Transverse colon (tissue), 4 donors: ENCODE data around the gene ZDHHC14. TPM values are rescaled to one million over a fixed set of nuclear protein-coding genes. Genes with fewer than 3 reads are reported as not detected.

Source experiments
- DNase-seq: peaks from one replicate; pipeline ENCODE4 v3.0.0-alpha.2; 2019
- H3K27ac ChIP-seq, 4 donors: fragments of 200-600 bp; sonication (generic); 2 replicates each; pipeline ENCODE4 v1.5.1; 2016 to 2018; ENCODE audit warnings: inconsistent platforms in 4 of 4
- H3K27me3 ChIP-seq: fragments of 200-600 bp; sonication (generic); 2 replicates; pipeline ENCODE4 v1.5.1; 2017; ENCODE audit warnings: inconsistent platforms
- H3K36me3 ChIP-seq, 4 donors: fragments of 200-600 bp; sonication (generic); 2 replicates each; pipeline ENCODE4 v1.5.1; 2017 to 2019; ENCODE audit warnings: inconsistent platforms in 4 of 4
- H3K4me1 ChIP-seq, 4 donors: fragments of 200-600 bp; sonication (generic); 2 replicates each; pipeline ENCODE4 v1.5.1; 2017 to 2020; ENCODE audit warnings: inconsistent platforms in 4 of 4
- H3K4me3 ChIP-seq, 4 donors: fragments of 200-600 bp; sonication (generic); 1 replicate in 1 of 4; 2 replicates in 3 of 4; pipeline versions ENCODE4 v1.5.1 to v1.6.1; 2017 to 2019; ENCODE audit warnings: inconsistent platforms in 4 of 4
- H3K9me3 ChIP-seq, 2 donors: fragments of 200-600 bp; sonication (generic); 2 replicates each; pipeline ENCODE4 v1.5.1; 2017 to 2019; ENCODE audit warnings: inconsistent platforms in 2 of 2
- CTCF ChIP-seq, 5 experiments: fragments of 200-600 bp in 3 of 5; fragments of 450-650 bp in 2 of 5; sonication (generic) in 3 of 5; IDR thresholded peaks; 1 replicate in 2 of 5; 2 replicates in 3 of 5; pipeline ENCODE4 v1.5.1; 2016 to 2017; ENCODE audit warnings: antibody characterized with exemption in 5 of 5, inconsistent platforms in 3 of 5, mild to moderate bottlenecking in 2 of 5, moderate library complexity in 1 of 5
- EP300 ChIP-seq: sonication (generic); formaldehyde crosslinking; IDR thresholded peaks from one replicate; pipeline ENCODE4 v1.6.1; 2017; ENCODE audit warnings: antibody characterized with exemption, low read depth
- POLR2A ChIP-seq: fragments of 450-650 bp; IDR thresholded peaks from one replicate; pipeline ENCODE4 v1.6.1; 2016; ENCODE audit warnings: antibody characterized with exemption, mild to moderate bottlenecking, moderate library complexity
- POLR2AphosphoS5 ChIP-seq, 3 donors: sonication (generic); formaldehyde crosslinking; IDR thresholded peaks; one replicate each; pipeline ENCODE4 v1.6.1; 2016; ENCODE audit warnings: antibody characterized with exemption in 3 of 3
- WGBS, 2 donors: methylation state at CpG; one replicate each; pipeline ENCODE4 v1.1.5; 2018; ENCODE audit warnings: low coverage in 1 of 2; 5-methylcytosine and 5-hydroxymethylcytosine counted together
- in situ Hi-C, 4 donors: fragments of 200-750 bp; cut with MboI; loops; one replicate each; pipeline versions ENCODE4 v1.15.0 to v1.15.1; 2017; ENCODE audit warnings: low sequenced_read_pairs in 3 of 4, low pct_ligation_motif_present in 1 of 4, low pct_unique_long_range_greater_than_20kb in 1 of 4
- intact Hi-C: fragments of 100-400 bp; cut with DNase I; formaldehyde crosslinking; loops from one replicate; pipeline ENCODE4 v1.15.1; 2023; ENCODE audit warnings: low total_unique reads
- total RNA-seq, 4 donors: library from RNA; depleted of rRNA; stranded (reverse); fragments of >200 nt; gene quantifications; one replicate each; pipeline ENCODE4 v1.1.0, GENCODE V29; 2016

ZDHHC14 gene
- total RNA-seq, 4 donors from 2014 or later, result 10.2 to 16.5 (median 12.5) TPM

- H3K4me3 ChIP-seq, result no peak overlapping the region
- no peaks in the 10 kb centered on the region for H3K4me1 ChIP-seq
- WGBS, 2 donors, result 84% methylated on average over 6 of the region's 7 CpGs; no CpG with 5 or more reads in 1 of the 2 donors
- in situ Hi-C loops, result no loop called here
- no peaks in the 10 kb centered on the region for H3K9me3 ChIP-seq
- no peak overlapping the region for H3K27ac ChIP-seq
- intact Hi-C loops, result no loop called here
- TF ChIP-seq POLR2A, result no peak
- no peak for TF ChIP-seq POLR2AphosphoS5 (IDR thresholded peaks at IDR 0.05)
- TF ChIP-seq CTCF (IDR thresholded peaks at IDR 0.05), result no peak
- no peak for TF ChIP-seq EP300
- H3K27me3 ChIP-seq, result no peaks in the 10 kb centered on the region
- DNase-seq, result no peak
- H3K36me3 ChIP-seq, result no peaks in the 10 kb centered on the region
Measured at GRCh38 chr6:157638779-157639178, 257.8 kb downstream of the ZDHHC14 start.

- intact Hi-C loops (no loop called here), in situ Hi-C loops (no loop called here)
- no peaks in the 10 kb centered on the region for H3K9me3 ChIP-seq
- DNase-seq, result no peak
- H3K27me3 ChIP-seq, result no peaks in the 10 kb centered on the region
- TF ChIP-seq POLR2A (no peak), POLR2AphosphoS5 (IDR thresholded peaks at IDR 0.05) (no peak), CTCF (IDR thresholded peaks at IDR 0.05) (no peak), EP300 (no peak)
- no peak overlapping the region for H3K4me3 ChIP-seq
- H3K36me3 ChIP-seq, result no peaks in the 10 kb centered on the region
- 89 to 92% methylated on average over 8 of the region's 8 CpGs for WGBS, 2 donors
- no peak overlapping the region for H3K27ac ChIP-seq
- H3K4me1 ChIP-seq, result no peaks in the 10 kb centered on the region
Measured at GRCh38 chr6:157640746-157641451, 259.9 kb downstream of the ZDHHC14 start.

GRCh38 chr6:157641837-157642236 lies 260.8 kb downstream of the ZDHHC14 start:
- Histone ChIP-seq H3K4me1 (no peaks in the 10 kb centered on the region), H3K27me3 (no peaks in the 10 kb centered on the region), H3K9me3 (no peaks in the 10 kb centered on the region), H3K36me3 (no peaks in the 10 kb centered on the region), H3K4me3 (no peak overlapping the region), H3K27ac (no peak overlapping the region)
- DNase-seq, result no peak
- in situ Hi-C loops, result no loop called here
- WGBS, 2 donors, result 87 to 96% methylated on average over 2 of the region's 2 CpGs
- no peak for TF ChIP-seq EP300
- no peak for TF ChIP-seq POLR2A
- TF ChIP-seq POLR2AphosphoS5 (IDR thresholded peaks at IDR 0.05), result no peak
- no peak for TF ChIP-seq CTCF (IDR thresholded peaks at IDR 0.05)
- intact Hi-C loops, result no loop called here

GRCh38 chr6:157642736-157643135 lies 261.7 kb downstream of the ZDHHC14 start:
- no peak overlapping the region for H3K27ac ChIP-seq
- no peaks in the 10 kb centered on the region for H3K27me3 ChIP-seq
- in situ Hi-C loops (no loop called here), intact Hi-C loops (no loop called here)
- H3K36me3 ChIP-seq, result no peaks in the 10 kb centered on the region
- no peak for DNase-seq
- no peaks in the 10 kb centered on the region for H3K9me3 ChIP-seq
- H3K4me3 ChIP-seq, result no peak overlapping the region
- WGBS, 2 donors, result 80 to 91% methylated on average over 2 to 3 of the region's 3 CpGs
- TF ChIP-seq CTCF (IDR thresholded peaks at IDR 0.05), result no peak
- no peak for TF ChIP-seq EP300
- TF ChIP-seq POLR2A, result no peak
- TF ChIP-seq POLR2AphosphoS5 (IDR thresholded peaks at IDR 0.05), result no peak
- H3K4me1 ChIP-seq, result no peaks in the 10 kb centered on the region
